SU-DHL-6 (cell line): ENCODE results near the gene RFC4.

Experiments used
- H2AFZ ChIP-seq: fragments of 200-600 bp; sonication (generic); 2 replicates; pipeline ENCODE4 v1.6.1; 2014; ENCODE audit warnings: low read depth, mild to moderate bottlenecking, moderate library complexity, mixed read lengths, antibody characterized with exemption, low read length; ENCODE audit not compliant: severe bottlenecking
- H3F3A ChIP-seq: fragments of 200-600 bp; shearing (Covaris generic); 2 replicates; pipeline ENCODE4 v1.6.0; 2016; ENCODE audit warnings: antibody characterized with exemption, mild to moderate bottlenecking; ENCODE audit not compliant: insufficient read depth
- H3K27ac ChIP-seq: fragments of 200-600 bp; sonication (generic); 2 replicates; pipeline ENCODE4 v1.5.1; 2016; ENCODE audit warnings: low read depth, mild to moderate bottlenecking, low read length, moderate library complexity, mixed read lengths
- H3K27me3 ChIP-seq: fragments of 200-600 bp; sonication (generic), shearing (Covaris generic); 2 replicates; pipeline ENCODE4 v1.6.0; 2014; ENCODE audit warnings: mild to moderate bottlenecking, low read length
- H3K36me3 ChIP-seq: fragments of 200-600 bp; sonication (generic); 2 replicates; pipeline ENCODE4 v1.6.1; 2014; ENCODE audit warnings: mild to moderate bottlenecking, low read length, mixed read lengths
- H3K4me2 ChIP-seq: fragments of 300-600, 200-600 bp; shearing (Covaris generic), sonication (generic); 2 replicates; pipeline ENCODE4 v1.6.0; 2014; ENCODE audit warnings: low read length, low read depth, mild to moderate bottlenecking; ENCODE audit not compliant: poor library complexity, severe bottlenecking
- H3K4me3 ChIP-seq: fragments of 200-600 bp; sonication (generic); 2 replicates; pipeline ENCODE4 v1.5.1; 2014; ENCODE audit warnings: antibody characterized with exemption, low read length, mild to moderate bottlenecking, mixed read lengths; ENCODE audit not compliant: insufficient read depth, poor library complexity, severe bottlenecking
- H3K79me2 ChIP-seq: fragments of 200-600 bp; sonication (generic); 2 replicates; pipeline ENCODE4 v1.6.1; 2014; ENCODE audit warnings: mild to moderate bottlenecking, low read length, moderate library complexity; ENCODE audit not compliant: insufficient read depth
- H3K9ac ChIP-seq: fragments of 200-600 bp; sonication (generic); 2 replicates; pipeline ENCODE4 v1.7.0; 2014; ENCODE audit warnings: mild to moderate bottlenecking, low read length
- H3K9me2 ChIP-seq: fragments of 200-600 bp; sonication (generic); replicated peaks from 2 replicates; pipeline ENCODE4 v1.6.1; 2014; ENCODE audit warnings: low read length; ENCODE audit not compliant: insufficient read depth
- H3K9me3 ChIP-seq: fragments of 200-600 bp; sonication (generic); 2 replicates; pipeline ENCODE4 v1.6.1; 2014; ENCODE audit warnings: low read length, mixed read lengths; ENCODE audit not compliant: insufficient read depth
- H4K20me1 ChIP-seq: fragments of 200-600 bp; sonication (generic); 2 replicates; pipeline ENCODE4 v1.6.1; 2014; ENCODE audit warnings: low read depth, mild to moderate bottlenecking, antibody characterized with exemption, low read length, moderate library complexity, mixed read lengths
- CTCF ChIP-seq: fragments of 200-600 bp; sonication (generic); IDR thresholded peaks from one replicate; pipeline ENCODE4 v1.5.1; 2017; ENCODE audit warnings: antibody characterized with exemption, mild to moderate bottlenecking, low read length, moderate library complexity; ENCODE audit not compliant: insufficient read depth, poor library complexity, severe bottlenecking
- EZH2phosphoT487 ChIP-seq: fragments of 200-600 bp; sonication (generic), shearing (Covaris generic); conservative IDR thresholded peaks from 2 replicates; pipeline ENCODE4 v1.6.1; 2018; ENCODE audit warnings: mild to moderate bottlenecking, antibody characterized with exemption, low read length, moderate library complexity, mixed read lengths

Gene RFC4

GRCh38 chr3:186784820-186785494, 21.3 kb downstream of the RFC4 start:
- no peak overlapping the region for H2AFZ ChIP-seq
- no peaks in the 10 kb centered on the region for H3K27me3 ChIP-seq
- TF ChIP-seq CTCF (no peak), EZH2phosphoT487 (no peak)
- H3K79me2 ChIP-seq, result peaks cover 42% of the 10 kb centered on the region
- no peaks in the 10 kb centered on the region for H3K9me3 ChIP-seq
- peaks cover 44% of the 10 kb centered on the region for H4K20me1 ChIP-seq
- H3K4me3 ChIP-seq, result peak overlapping the region; percentile 100
- no peaks in the 10 kb centered on the region for H3K9me2 ChIP-seq
- H3K36me3 ChIP-seq, result peaks cover 59% of the 10 kb centered on the region
- H3K27ac ChIP-seq, result peak overlapping the region; percentile 98
- peak overlapping the region; percentile 83 for H3K4me2 ChIP-seq
- peaks cover 82% of the 10 kb centered on the region for H3F3A ChIP-seq
- peak overlapping the region; percentile 100 for H3K9ac ChIP-seq

GRCh38 chr3:186783731-186784515, 22.4 kb downstream of the RFC4 start:
- Histone ChIP-seq H3K79me2 (peaks cover 42% of the 10 kb centered on the region), H3F3A (peaks cover 72% of the 10 kb centered on the region), H3K36me3 (peaks cover 55% of the 10 kb centered on the region), H3K9me3 (no peaks in the 10 kb centered on the region), H3K27me3 (no peaks in the 10 kb centered on the region), H4K20me1 (peaks cover 43% of the 10 kb centered on the region), H3K9ac (peak overlapping the region; percentile 100), H3K4me2 (peak overlapping the region; percentile 83), H3K27ac (peak overlapping the region; percentile 98), H3K9me2 (no peaks in the 10 kb centered on the region), H3K4me3 (peak overlapping the region; percentile 100), H2AFZ (no peak overlapping the region)
- TF ChIP-seq CTCF (no peak), EZH2phosphoT487 (no peak)

- Histone ChIP-seq H3K9me2 (no peaks in the 10 kb centered on the region), H3F3A (peaks cover 64% of the 10 kb centered on the region), H3K9me3 (no peaks in the 10 kb centered on the region), H4K20me1 (peaks cover 36% of the 10 kb centered on the region), H3K79me2 (peaks cover 42% of the 10 kb centered on the region), H3K4me3 (peak within 1 kb of the TSS; percentile 100), H3K9ac (peak within 1 kb of the TSS; percentile 100), H3K27ac (peak within 1 kb of the TSS; percentile 98), H3K36me3 (peaks cover 47% of the 10 kb centered on the region), H3K27me3 (no peaks in the 10 kb centered on the region), H2AFZ (peak within 1 kb of the TSS; percentile 91), H3K4me2 (peak within 1 kb of the TSS; percentile 83)
- TF ChIP-seq CTCF, result no peak
- no peak for TF ChIP-seq EZH2phosphoT487
Observed at GRCh38 chr3:186783058-186783730, 23.1 kb downstream of the RFC4 start, which contains the start of gene EIF4A2. EIF4A2 (plus strand) TSS chr3:186783577; CDS start chr3:186783611, 34 bp downstream.
